HG02798 (cell line): Measurements from ENCODE around the gene PLS1.

ENCODE experiments used
- ATAC-seq: cut with Tn5 transposase; IDR thresholded peaks from one replicate; pipeline ENCODE4 v1.9.1; 2021; ENCODE audit warnings: mild to moderate bottlenecking; ENCODE audit not compliant: unreplicated experiment, poor library complexity

Gene PLS1

DNA sequence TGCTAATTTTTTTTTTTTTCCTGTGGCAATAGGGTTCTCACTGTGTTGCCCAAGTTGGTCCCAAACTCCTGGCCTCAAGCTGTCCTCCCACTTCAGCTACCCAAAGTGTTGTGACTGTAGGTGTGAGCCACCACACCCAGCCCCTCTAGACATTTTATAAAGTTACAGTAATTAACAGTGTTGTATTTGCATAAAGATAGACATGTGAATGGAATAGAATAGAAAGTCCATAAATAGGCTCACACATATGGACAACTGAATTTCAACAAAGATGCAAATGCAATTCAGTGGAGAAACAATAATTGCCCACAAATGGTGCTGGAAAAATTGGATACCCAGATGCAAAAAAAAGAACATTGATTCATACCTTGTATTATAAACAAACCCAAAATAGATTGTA, 39.9 kb downstream of the PLS1 start:
- no peak for ATAC-seq

DNA sequence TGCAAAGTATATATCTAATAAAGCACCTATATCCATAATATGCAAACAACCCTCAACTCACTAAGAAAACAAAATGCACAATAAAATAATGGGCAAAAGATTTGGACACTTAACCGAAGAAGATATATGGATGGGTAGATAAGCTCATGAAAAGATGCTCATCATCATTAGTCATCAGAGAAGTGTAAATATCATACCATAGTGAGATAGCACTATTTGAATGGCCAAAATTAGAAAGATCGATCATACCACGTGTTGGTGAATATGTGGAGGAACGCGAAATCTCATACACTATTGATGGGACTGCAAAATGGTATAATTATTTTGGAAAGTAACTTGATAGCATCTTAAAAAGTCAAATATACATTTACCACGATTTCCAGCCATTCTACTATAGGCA, 40.5 kb downstream of the PLS1 start:
- no peak for ATAC-seq

DNA sequence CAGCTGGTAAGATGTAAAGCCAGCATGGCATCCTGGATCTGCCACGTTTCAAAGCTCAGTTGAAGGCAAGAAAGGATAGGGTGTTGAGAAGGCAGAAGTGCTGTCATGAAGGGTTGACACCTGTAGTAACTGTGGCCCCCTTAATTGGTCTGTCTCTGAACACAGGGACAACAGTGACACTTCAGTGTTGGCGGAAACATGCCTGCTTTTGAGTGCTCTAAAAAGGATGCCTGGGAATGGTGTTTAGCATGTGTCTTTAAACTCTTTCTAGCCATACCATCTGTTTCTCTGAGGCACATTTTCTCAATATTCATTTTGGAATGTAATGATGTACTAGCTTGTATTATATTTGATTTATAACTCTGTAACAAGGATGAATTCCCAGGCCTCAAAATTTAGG, 42.1 kb downstream of the PLS1 start:
- no peak for ATAC-seq

DNA sequence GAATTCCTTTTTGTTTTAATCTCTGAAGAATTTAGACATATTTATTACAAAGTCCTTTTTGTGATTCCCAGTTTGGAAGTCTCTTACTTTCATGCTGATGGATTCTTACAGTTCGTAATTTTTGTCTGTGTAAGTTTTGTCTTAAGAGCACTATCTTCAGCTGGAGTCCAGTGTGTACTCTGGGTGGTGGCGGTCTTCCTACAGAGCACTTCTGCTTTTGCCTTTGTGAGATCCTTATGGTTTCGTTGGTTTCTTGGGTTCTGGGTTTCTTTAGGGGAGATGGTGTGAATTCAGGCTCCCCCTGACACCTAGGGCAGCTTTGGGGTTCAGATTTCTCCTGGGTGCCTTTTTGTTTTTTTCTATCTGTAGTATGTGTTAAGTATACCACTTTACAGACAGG, 45.3 kb downstream of the PLS1 start:
- ATAC-seq: no peak

DNA sequence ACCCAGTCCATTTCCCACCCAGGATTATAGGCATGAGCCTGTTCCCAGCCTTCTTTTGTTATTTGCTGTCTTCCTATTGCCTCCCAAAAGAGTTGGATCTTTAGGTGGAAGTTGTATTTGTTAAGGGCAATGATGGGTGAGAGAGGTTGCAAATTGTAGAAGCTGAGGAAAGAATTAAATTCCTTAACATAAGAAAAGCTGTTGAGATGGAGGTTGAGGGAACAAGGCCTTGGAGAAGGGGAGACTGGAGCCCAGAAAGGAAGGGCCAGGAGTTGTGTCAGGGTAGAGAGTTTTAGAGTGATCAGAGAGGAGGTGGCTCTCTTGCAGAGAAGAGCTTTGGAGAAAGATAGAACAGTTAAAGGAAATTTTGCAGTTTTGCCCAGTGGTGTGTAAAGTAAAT, 46.8 kb downstream of the PLS1 start:
- no peak for ATAC-seq

DNA sequence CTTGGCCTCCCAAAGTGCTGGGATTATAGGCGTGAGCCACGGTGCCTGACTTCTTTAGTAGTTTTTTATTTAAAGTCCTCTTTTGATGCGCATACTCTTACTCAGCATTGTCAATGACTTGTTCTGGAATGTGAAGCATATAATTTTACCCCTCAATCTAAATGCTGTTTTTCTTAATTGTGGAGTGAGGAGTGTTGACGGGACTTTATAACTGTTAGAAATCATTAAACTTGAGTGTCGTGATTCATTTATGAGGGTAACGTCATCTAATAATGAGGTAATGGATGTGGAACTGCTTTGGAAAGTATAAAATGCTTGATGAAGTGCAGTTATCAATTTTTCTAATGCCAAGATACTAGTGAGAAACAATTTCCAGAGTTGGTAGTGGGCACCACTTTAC, 48.3 kb downstream of the PLS1 start:
- no peak for ATAC-seq

DNA sequence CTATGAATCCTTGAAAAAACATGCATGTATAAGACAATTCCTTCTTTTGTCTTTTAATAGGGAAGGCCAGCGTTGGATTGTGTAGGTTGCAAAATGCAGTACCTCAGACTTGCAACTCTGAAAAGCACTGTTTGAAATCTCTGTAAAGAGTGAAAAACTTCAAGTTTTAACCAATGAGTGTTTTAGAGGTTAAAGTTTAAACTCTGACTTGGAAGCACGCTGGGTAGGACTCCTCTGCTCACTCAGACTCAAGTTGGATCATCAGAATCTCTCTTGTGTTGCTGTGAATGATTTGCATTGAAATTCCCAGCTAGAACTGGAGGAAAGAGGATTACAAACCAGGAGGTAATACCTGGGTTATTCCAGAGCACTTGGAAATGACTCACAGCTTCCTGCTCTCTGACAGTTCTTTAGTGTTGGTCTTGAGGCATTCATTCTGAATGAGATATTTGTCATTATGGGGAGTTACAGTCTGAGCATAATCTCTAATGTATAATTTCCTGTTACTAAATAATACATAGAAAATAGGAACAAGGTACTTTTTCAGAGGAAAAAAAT, 49.1 kb downstream of the PLS1 start:
- ATAC-seq: no peak

DNA sequence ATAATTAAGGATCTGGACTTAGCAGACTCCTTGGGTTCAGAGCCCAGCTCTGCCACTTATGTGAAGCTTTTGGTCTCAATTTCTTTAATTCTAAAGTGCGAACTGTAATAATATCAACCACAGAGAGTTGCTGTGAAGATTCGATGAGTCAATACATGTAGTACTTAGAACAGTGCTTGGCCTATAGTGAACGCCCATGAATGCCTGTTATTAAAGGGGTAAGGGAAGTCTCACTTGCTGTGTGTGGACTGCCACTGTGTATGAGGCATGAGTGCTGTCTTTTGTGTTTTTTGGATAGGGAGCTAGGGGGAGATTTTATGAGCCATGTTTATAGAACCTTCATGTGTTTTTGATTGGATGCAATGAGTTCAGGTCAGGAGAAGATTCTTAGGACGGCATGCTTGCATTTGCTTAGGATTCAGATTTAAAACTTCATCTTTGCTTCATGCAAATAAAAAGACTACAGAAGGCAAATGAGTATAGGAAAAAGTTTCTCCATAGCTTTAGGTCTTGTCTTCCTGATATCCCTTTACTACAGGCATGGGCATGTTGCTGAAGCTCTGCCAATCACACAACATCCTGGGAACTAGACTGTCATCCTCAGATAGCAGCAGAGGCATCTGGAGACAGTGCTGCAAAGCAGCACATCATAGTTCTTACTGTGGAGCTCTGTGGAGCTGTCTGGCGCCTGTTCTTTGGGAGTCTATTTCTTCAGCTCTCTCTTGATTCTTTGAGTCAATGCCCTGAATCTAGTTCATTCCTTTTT, 50.0 kb downstream of the PLS1 start:
- no peak for ATAC-seq

DNA sequence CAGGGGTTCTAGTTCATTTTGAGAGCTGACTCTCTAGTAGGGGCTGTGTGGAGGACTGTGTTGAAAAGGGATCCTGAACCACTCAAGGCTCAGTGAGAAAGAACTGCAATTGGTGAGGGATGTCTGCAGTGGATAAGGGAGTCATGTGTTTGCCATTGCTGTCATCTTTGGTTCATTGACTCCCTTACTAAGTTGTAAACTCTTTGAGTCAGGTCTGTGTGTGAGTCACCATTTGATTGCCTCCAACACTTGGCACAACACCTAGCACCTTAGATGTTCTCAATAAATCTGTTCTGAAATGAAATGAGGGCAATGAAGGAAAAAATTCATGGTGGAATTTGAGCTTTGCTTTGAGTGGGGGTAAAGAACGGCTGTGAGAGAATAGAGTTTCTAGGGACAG, 51.7 kb downstream of the PLS1 start:
- no peak for ATAC-seq

DNA sequence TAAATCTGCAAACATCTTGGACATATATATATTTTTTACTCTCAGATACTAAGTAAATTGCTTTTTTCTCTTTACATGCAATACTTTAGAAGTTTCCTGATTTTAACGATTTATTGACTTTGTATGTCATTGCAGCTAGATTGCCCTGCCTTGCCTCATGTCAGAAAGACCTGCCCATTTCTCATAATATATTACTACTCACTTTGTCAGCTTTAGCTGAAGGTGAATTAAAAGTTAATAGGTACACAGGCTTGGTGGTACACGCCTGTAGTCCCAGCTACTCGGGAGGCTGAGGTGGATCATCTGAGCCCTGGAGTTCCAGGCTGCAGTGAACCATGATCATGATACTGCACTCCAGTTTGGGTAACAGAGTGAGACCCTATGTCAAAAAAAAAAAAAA, 52.8 kb downstream of the PLS1 start:
- no peak for ATAC-seq

DNA sequence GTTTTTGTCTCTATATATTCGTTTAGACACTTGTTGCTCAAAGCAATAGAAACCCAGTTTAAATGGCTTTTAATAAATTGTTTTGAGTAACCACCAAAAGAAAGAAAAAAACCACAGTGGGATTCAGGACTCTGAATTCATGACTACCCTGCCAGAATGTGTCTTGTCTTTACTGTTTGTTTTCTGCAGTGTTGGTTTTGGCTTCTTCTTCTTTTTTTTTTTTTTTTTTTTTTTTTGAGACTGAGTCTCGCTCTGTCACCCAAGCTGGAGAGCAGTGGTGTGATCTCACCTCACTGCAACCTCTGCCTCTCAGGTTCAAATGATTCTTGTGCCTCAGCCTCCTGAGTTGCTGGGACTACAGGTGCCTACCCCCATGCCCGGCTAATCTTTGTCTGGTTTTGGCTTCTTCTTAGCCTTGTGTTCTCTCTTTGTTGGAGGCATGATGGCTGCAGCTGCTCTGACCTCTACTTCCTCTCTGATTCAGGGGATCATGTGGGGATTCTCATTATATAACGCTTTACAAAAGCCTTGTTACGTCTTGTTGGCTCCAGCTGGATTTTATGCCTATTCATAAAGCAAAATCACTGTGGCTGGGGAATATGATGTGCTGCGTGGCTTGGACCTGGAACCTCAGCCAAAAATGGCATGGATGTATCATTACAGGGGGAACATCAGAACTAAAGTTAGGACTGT, 54.0 kb downstream of the PLS1 start:
- ATAC-seq: no peak

DNA sequence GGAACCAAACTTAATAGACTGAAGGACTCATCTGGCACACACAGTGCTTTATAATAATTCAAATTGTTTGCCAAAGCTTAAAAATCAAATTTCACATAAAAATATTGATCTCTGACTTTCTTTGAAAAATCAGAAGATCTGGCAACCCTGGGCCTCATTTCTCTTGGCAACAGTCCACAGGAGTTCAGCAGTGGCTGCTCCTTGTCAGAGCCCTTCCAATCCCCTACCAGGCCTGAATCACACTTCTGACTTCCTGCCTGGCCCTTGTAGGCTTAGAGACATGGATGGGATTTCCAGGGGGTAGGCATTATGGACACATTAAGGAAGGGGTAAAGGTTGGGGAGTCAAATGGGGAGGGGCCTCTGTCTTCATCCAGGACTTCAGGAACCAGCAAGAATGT, 55.5 kb downstream of the PLS1 start:
- ATAC-seq: no peak

DNA sequence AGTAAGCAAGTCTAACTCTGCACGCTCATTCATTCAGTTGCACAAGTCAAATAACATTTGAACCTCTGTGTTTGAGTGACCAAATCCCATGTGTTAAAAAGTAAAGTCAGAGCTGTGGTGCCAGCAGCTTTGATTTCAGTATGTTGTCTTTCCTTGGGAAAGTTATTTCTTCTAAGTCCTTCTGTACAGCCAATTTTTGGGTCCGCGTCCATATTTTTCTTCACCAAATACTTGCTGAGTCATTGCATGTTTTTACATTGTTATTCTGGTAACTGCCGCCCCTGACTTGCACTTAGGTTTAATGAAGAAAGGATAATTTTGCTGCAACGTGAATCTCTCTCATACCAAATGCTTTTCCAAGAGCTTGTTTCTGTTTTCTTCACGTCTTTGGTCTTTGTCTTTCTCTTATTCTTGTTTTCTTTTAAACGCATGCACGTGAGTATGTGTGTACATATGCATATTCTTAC, 56.7 kb downstream of the PLS1 start:
- no peak for ATAC-seq

DNA sequence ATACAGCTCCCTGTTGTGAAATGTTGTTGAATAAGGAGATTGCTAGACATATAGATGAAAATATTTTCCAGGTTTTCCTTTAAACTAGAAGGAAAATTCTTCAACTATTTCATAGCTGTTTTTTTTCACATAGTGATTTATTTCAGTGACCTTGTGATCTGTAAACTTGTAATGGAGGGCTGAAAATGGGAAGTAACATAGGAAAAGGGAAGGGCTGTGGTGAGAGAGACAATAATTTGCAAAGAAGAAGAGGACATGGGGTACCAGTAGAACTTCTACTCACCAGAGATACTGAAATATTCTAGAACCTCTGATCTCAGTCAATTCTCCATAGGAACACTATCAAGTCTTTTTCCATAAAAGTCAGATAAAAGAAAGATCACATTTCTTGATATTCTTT, 60.4 kb downstream of the PLS1 start:
- no peak for ATAC-seq

DNA sequence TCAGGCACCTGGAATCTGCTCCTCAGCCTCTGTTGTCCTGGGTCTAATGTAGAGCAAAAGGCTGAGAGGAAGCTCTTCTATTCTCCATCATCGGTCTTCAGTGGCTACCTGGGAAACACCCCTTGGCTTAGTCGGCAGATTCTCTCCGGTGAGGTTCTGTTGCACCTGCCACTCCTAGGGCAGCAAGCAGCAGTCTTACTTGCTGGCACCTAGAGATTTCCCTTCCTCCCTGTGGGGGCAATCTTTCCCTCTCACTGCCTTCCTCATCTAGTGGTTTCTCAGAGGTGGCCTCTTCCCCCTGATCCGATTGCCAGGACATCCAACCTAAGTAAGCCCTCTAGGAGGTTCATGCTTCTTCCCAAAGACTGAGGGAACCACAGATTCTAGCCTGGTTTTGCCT, 60.8 kb downstream of the PLS1 start:
- ATAC-seq: no peak

DNA sequence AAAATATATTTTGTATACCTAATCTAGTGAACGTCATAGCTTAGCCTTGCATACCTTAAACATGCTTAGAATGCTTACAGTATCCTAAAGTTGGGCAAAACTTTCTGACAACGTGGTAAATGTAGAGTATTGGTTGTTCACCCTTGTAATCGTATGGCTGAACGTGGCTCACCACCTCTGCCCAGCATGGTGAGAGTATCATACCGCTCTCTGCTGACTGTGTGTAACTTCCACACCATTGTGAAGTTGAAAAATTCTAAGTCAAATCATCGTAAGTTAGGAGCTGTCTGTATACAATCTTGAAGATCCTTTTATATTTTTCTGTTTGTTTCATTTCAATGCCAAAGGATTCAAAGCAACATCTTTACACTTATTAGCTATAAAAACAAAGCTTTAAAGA, 64.2 kb downstream of the PLS1 start:
- no peak for ATAC-seq

DNA sequence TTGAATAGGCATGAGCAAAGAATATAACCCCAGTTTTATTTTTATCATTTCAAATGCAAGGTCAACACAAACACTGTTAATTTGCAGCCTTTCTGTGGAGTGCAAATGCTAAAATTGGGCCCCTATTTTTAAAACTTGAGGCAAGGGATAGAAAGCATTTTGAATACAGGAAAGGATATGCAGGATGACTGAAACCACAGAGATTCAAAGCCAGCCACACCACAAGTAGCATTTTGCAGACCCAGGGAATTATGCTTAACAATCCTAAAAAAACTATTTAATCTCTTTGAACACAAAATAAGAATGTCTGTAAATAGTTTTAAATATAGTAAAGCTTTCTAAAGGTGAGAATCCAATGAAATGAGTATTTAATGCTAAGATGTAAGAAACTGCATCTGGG, 64.7 kb downstream of the PLS1 start:
- no peak for ATAC-seq

DNA sequence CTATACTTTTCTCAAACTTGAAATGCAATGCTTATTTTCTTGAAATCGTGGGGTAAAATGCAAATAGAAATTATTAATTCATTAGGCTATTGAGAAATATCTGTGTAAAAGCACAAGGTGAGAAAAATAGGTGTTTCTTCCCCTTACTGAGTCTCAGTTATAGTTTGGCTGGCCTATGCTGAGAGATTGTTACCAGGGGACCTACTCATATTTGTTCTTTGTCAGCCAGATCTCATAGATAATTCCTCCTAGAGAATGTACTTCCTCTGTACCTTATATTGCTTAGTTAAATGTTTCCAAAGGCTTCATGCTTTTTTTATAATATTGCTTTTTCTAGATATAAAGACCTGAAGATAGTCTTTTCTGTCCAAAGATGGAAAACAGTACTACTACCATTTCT, 67.7 kb downstream of the PLS1 start:
- no peak for ATAC-seq

DNA sequence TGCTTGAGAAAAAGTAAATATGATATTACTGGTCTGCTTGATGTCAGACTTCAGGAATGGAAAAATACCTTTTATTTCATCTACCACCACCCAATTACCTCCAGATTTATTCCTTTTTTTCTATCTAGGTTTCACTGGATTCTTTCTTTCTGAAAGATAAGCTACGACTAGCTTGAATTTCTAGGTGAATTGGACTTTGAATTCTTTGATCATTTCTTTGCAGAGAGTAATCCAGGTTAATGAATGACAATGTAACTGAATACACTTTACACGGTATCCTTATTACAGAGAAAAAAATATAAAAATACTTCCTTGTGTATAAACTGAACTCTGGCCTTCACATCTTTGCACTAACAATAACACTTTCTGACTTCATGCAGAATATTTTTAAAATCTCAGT, 68.1 kb downstream of the PLS1 start:
- ATAC-seq: no peak

DNA sequence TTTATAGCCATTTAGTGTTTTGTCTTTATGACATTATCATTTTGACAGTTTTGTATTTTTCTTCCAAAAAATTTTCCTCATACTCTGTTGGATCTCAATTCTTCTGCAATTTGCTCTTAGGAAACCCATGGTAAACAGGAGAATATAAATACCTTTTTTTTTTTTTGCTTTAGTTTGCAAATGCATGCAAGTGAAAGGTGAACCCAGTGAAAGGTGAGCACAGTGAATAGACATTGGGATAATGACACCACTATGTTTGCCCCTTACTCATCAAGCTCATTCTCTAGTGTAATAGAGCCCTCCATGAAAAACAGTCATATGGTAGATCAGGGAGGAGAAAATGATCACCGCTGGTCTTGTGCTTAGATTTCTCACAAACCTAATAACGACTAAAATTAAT, 68.6 kb downstream of the PLS1 start:
- no peak for ATAC-seq

DNA sequence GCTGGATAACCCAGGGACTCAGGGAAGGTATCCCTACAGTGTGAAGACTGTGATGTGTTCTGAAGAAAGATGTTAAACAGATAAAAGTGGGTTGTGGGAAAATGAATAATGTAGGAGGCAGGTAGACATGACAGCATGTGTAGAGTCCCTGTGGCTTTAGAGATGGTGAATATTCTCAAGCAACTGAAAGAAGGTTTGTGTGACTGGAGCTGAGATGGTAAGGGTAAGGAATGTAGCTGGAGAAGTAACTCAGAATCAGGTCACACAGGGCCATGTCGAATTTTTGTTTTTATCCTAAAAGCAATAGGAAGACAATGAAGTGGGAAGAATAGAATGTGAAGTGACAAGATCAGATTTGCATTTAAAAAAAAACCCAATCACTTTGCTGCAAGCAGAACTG, 73.9 kb downstream of the PLS1 start:
- ATAC-seq: no peak

DNA sequence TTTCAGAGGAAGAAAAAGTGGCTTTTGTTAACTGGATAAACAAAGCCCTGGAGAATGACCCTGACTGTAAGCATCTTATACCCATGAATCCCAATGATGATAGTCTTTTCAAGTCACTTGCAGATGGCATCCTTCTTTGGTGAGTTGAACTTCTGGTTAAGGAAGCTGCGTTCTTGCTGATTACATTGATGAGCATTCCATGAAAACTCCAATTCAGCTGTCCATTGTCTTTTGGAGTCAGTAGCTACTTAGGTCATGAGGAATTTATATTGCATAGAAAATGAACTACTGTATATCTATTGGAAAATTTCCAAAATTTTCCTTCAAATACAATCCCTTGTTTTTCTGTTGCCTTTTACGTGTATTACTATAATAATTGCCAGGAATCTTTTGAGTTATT, 80.0 kb downstream of the PLS1 start:
- no peak for ATAC-seq
